ENCODE results near the gene MPZ.
"Not testable (repeated sequence)": the region's sequence is repeated elsewhere in the genome, so short reads cannot be mapped to it uniquely, and the experiment has no call there.

The MPZ gene

GRCh38 chr1:161309868-161310267, at the start of gene MPZ:
MPZ (minus strand) TSS chr1:161309968; CDS start chr1:161309905, 63 bp downstream.
- no peak for FAIRE-seq

- FAIRE-seq = no peak
These were observed 49.5 kb upstream of the MPZ start for GRCh38 chr1:161359291-161359690.

- no peak for FAIRE-seq
These were observed 47.3 kb upstream of the MPZ start for GRCh38 chr1:161357073-161357472.

- no peak for FAIRE-seq
These were observed 41.7 kb upstream of the MPZ start for GRCh38 chr1:161351482-161351881.

- FAIRE-seq = no peak
These were observed 40.9 kb upstream of the MPZ start for GRCh38 chr1:161350671-161351070.

- FAIRE-seq = no peak
These were observed 33.1 kb upstream of the MPZ start for GRCh38 chr1:161342821-161343220.

GRCh38 chr1:161342177-161342576, 32.4 kb upstream of the MPZ start:
- no peak for FAIRE-seq

GRCh38 chr1:161335796-161336195, 26.0 kb upstream of the MPZ start:
- FAIRE-seq = no peak

GRCh38 chr1:161333166-161333565, 23.4 kb upstream of the MPZ start:
- no peak for FAIRE-seq

GRCh38 chr1:161330346-161330745, 20.6 kb upstream of the MPZ start:
- no peak for FAIRE-seq

- no peak for FAIRE-seq
These were observed 14.3 kb upstream of the MPZ start for GRCh38 chr1:161324020-161324419.

GRCh38 chr1:161315841-161316674, 6.3 kb upstream of the MPZ start:
- FAIRE-seq = not testable (repeated sequence)

- peak; percentile 83 for FAIRE-seq
These were observed 4.6 kb upstream of the MPZ start, which contains the start of gene SDHC for GRCh38 chr1:161314201-161314981. SDHC (plus strand) TSS chr1:161314381; CDS start chr1:161314406, 25 bp downstream.

- no peak for FAIRE-seq
These were observed 3.9 kb upstream of the MPZ start for GRCh38 chr1:161313554-161314200.

- FAIRE-seq = no peak
These were observed 1.9 kb upstream of the MPZ start for GRCh38 chr1:161311595-161312181.

GRCh38 chr1:161307892-161308638, 1.7 kb downstream of the MPZ start:
- no peak for FAIRE-seq

GRCh38 chr1:161307230-161307768, 2.5 kb downstream of the MPZ start:
- no peak for FAIRE-seq

GRCh38 chr1:161305867-161306519, 3.8 kb downstream of the MPZ start:
- no peak for FAIRE-seq

- no peak for FAIRE-seq
These were observed 4.6 kb downstream of the MPZ start for GRCh38 chr1:161304927-161305866.

GRCh38 chr1:161300478-161300877, 9.3 kb downstream of the MPZ start:
- no peak for FAIRE-seq

All from islet of Langerhans (tissue), 1 donor.